ENCODE measurements around the gene KLHL13. TPM values are rescaled to one million over a fixed set of nuclear protein-coding genes. Genes with fewer than 3 reads are reported as not detected.

KLHL13 gene
- total RNA-seq, 1 donor from 2014 or later, result 5.6 TPM

GRCh38 chrX:118109065-118109464 is 7.5 kb downstream of the KLHL13 start:
- no peak overlapping the region for H3K4me3 ChIP-seq (ENCODE audit: insufficient read depth, low read depth, low read length)
- DNase-seq (ENCODE audit: low read depth) (no peak), FAIRE-seq (no peak)
- H3K4me3 Mint-ChIP-seq (ENCODE audit: unreplicated experiment), result no peak overlapping the region
- no peaks in the 10 kb centered on the region for H3K9me3 ChIP-seq (ENCODE audit: insufficient read depth, low read depth, low read length)
- H3K4me1 ChIP-seq (ENCODE audit: insufficient read depth, low read length), result no peaks in the 10 kb centered on the region
- no peaks in the 10 kb centered on the region for H3K79me2 ChIP-seq (ENCODE audit: insufficient read depth, low read length)
- H3K36me3 Mint-ChIP-seq (ENCODE audit: low read depth, unreplicated experiment), result no peaks in the 10 kb centered on the region
- H3K9ac ChIP-seq (ENCODE audit: low read length), result no peak overlapping the region
- no peak overlapping the region for H3K4me2 ChIP-seq (ENCODE audit: low read length)
- H3K27me3 ChIP-seq (ENCODE audit: insufficient read depth, low read length), result no peaks in the 10 kb centered on the region
- no peak overlapping the region for H2AFZ ChIP-seq (ENCODE audit: low read depth, low read length)
- no peaks in the 10 kb centered on the region for H3K27me3 Mint-ChIP-seq (ENCODE audit: low read depth, unreplicated experiment)
- H4K20me1 ChIP-seq (ENCODE audit: insufficient read depth, low read length), result no peaks in the 10 kb centered on the region
- no peaks in the 10 kb centered on the region for H3K4me1 Mint-ChIP-seq (ENCODE audit: low read depth, unreplicated experiment)
- no peak overlapping the region for H3K27ac Mint-ChIP-seq (ENCODE audit: unreplicated experiment)
- no peak overlapping the region for H3K27ac ChIP-seq (ENCODE audit: low read depth, low read length)
- no peaks in the 10 kb centered on the region for H3K36me3 ChIP-seq (ENCODE audit: insufficient read depth, low read length)
- TF ChIP-seq CTCF (IDR thresholded peaks at IDR 0.05; ENCODE audit: insufficient read depth, low read depth, low read length) (no peak), EZH2 (IDR thresholded peaks at IDR 0.05; ENCODE audit: insufficient read depth, low read length) (no peak)
- H3K9me3 Mint-ChIP-seq (ENCODE audit: unreplicated experiment), result no peaks in the 10 kb centered on the region

- FAIRE-seq (no peak), DNase-seq (ENCODE audit: low read depth) (no peak)
- no peaks in the 10 kb centered on the region for H3K36me3 Mint-ChIP-seq (ENCODE audit: low read depth, unreplicated experiment)
- H3K4me2 ChIP-seq (ENCODE audit: low read length), result no peak overlapping the region
- no peaks in the 10 kb centered on the region for H3K27me3 Mint-ChIP-seq (ENCODE audit: low read depth, unreplicated experiment)
- no peaks in the 10 kb centered on the region for H3K9me3 Mint-ChIP-seq (ENCODE audit: unreplicated experiment)
- no peak overlapping the region for H3K27ac ChIP-seq (ENCODE audit: low read depth, low read length)
- no peaks in the 10 kb centered on the region for H4K20me1 ChIP-seq (ENCODE audit: insufficient read depth, low read length)
- H3K9ac ChIP-seq (ENCODE audit: low read length), result no peak overlapping the region
- H3K79me2 ChIP-seq (ENCODE audit: insufficient read depth, low read length), result no peaks in the 10 kb centered on the region
- H3K4me3 ChIP-seq (ENCODE audit: insufficient read depth, low read depth, low read length), result no peak overlapping the region
- no peaks in the 10 kb centered on the region for H3K4me1 Mint-ChIP-seq (ENCODE audit: low read depth, unreplicated experiment)
- H3K27me3 ChIP-seq (ENCODE audit: insufficient read depth, low read length), result no peaks in the 10 kb centered on the region
- H3K36me3 ChIP-seq (ENCODE audit: insufficient read depth, low read length), result no peaks in the 10 kb centered on the region
- no peaks in the 10 kb centered on the region for H3K4me1 ChIP-seq (ENCODE audit: insufficient read depth, low read length)
- H3K4me3 Mint-ChIP-seq (ENCODE audit: unreplicated experiment), result no peak overlapping the region
- H3K9me3 ChIP-seq (ENCODE audit: insufficient read depth, low read depth, low read length), result no peaks in the 10 kb centered on the region
- no peak overlapping the region for H2AFZ ChIP-seq (ENCODE audit: low read depth, low read length)
- TF ChIP-seq EZH2 (IDR thresholded peaks at IDR 0.05; ENCODE audit: insufficient read depth, low read length), result no peak
- TF ChIP-seq CTCF (IDR thresholded peaks at IDR 0.05; ENCODE audit: insufficient read depth, low read depth, low read length), result no peak
- no peak overlapping the region for H3K27ac Mint-ChIP-seq (ENCODE audit: unreplicated experiment)
These were observed 8.3 kb downstream of the KLHL13 start for GRCh38 chrX:118108304-118108703.

GRCh38 chrX:118100091-118100490 is 16.5 kb downstream of the KLHL13 start:
- Histone ChIP-seq H3K4me2 (ENCODE audit: low read length) (no peak overlapping the region), H3K4me3 (ENCODE audit: insufficient read depth, low read depth, low read length) (no peak overlapping the region), H3K9me3 (ENCODE audit: insufficient read depth, low read depth, low read length) (no peaks in the 10 kb centered on the region), H3K36me3 (ENCODE audit: insufficient read depth, low read length) (no peaks in the 10 kb centered on the region), H3K9ac (ENCODE audit: low read length) (no peak overlapping the region), H2AFZ (ENCODE audit: low read depth, low read length) (no peak overlapping the region), H3K27me3 (ENCODE audit: insufficient read depth, low read length) (no peaks in the 10 kb centered on the region), H4K20me1 (ENCODE audit: insufficient read depth, low read length) (no peaks in the 10 kb centered on the region), H3K4me1 (ENCODE audit: insufficient read depth, low read length) (no peaks in the 10 kb centered on the region), H3K27ac (ENCODE audit: low read depth, low read length) (no peak overlapping the region), H3K79me2 (ENCODE audit: insufficient read depth, low read length) (no peaks in the 10 kb centered on the region)
- DNase-seq (ENCODE audit: low read depth), result no peak
- no peaks in the 10 kb centered on the region for H3K9me3 Mint-ChIP-seq (ENCODE audit: unreplicated experiment)
- H3K27ac Mint-ChIP-seq (ENCODE audit: unreplicated experiment), result no peak overlapping the region
- FAIRE-seq, result no peak
- no peaks in the 10 kb centered on the region for H3K27me3 Mint-ChIP-seq (ENCODE audit: low read depth, unreplicated experiment)
- no peak overlapping the region for H3K4me3 Mint-ChIP-seq (ENCODE audit: unreplicated experiment)
- no peaks in the 10 kb centered on the region for H3K36me3 Mint-ChIP-seq (ENCODE audit: low read depth, unreplicated experiment)
- TF ChIP-seq CTCF (IDR thresholded peaks at IDR 0.05; ENCODE audit: insufficient read depth, low read depth, low read length) (no peak), EZH2 (IDR thresholded peaks at IDR 0.05; ENCODE audit: insufficient read depth, low read length) (no peak)
- no peaks in the 10 kb centered on the region for H3K4me1 Mint-ChIP-seq (ENCODE audit: low read depth, unreplicated experiment)
